ENCODE data around the gene OR2M7. TPM values are rescaled to one million over a fixed set of nuclear protein-coding genes. Genes with fewer than 3 reads are reported as not detected.

Gene OR2M7
- not detected in 2 replicates for total RNA-seq

GRCh38 chr1:248324468-248324867, at the start of gene OR2M7:
TSS of gene OR2M7 (minus strand) at chr1:248324568. CDS start at chr1:248324568, 0 bp downstream.

GRCh38 chr1:248361121-248361715, 36.9 kb upstream of the OR2M7 start, which contains the start of gene OR2T4:
TSS of gene OR2T4 (plus strand) at chr1:248361665. CDS start at chr1:248361665, 0 bp downstream.

GRCh38 chr1:248348475-248348874, 24.1 kb upstream of the OR2M7 start, which contains the start of gene OR14C36:
TSS of gene OR14C36 (plus strand) at chr1:248348775. CDS start at chr1:248348775, 0 bp downstream.

GRCh38 chr1:248303324-248303723, 21.0 kb downstream of the OR2M7 start, which contains the start of gene OR2T12:
TSS of gene OR2T12 (minus strand) at chr1:248303424. CDS start at chr1:248295578, 7,846 bp downstream.

GRCh38 chr1:248277876-248278275, 46.5 kb downstream of the OR2M7 start, which contains the start of gene OR2T33:
TSS of gene OR2T33 (minus strand) at chr1:248277976. CDS start at chr1:248273814, 4,162 bp downstream.

Other genes starting within 250 kb of the OR2M7 start
- not detected in 2 replicates for gene OR2L13, start 229.4 kb downstream of the OR2M7 start, total RNA-seq
- gene OR2M5, start 179.4 kb downstream of the OR2M7 start, total RNA-seq = not detected in 2 replicates
- not detected in 2 replicates for gene OR2M2, start 149.7 kb downstream of the OR2M7 start, total RNA-seq
- gene OR2M3, start 127.3 kb downstream of the OR2M7 start, total RNA-seq = under 0.01 TPM in 1 of 2 replicates, not detected in the other
- gene OR2M4, start 93.2 kb downstream of the OR2M7 start, total RNA-seq = not detected in 2 replicates
- gene OR2T33, start 46.6 kb downstream of the OR2M7 start, total RNA-seq = not detected in 2 replicates
- not detected in 2 replicates for gene OR2T12, start 21.1 kb downstream of the OR2M7 start, total RNA-seq
- not detected in 2 replicates for gene OR14C36, start 24.2 kb upstream of the OR2M7 start, total RNA-seq
- not detected in 2 replicates for gene OR2T4, start 37.1 kb upstream of the OR2M7 start, total RNA-seq
- not detected in 2 replicates for gene OR2T6, start 51.2 kb upstream of the OR2M7 start, total RNA-seq
- gene OR2T1, start 78.5 kb upstream of the OR2M7 start, total RNA-seq = not detected in 2 replicates
- gene OR2T2, start 121.1 kb upstream of the OR2M7 start, total RNA-seq = not detected in 2 replicates
- gene OR2T3, start 148.8 kb upstream of the OR2M7 start, total RNA-seq = not detected in 2 replicates
- not detected in 2 replicates for gene OR2T5, start 164.0 kb upstream of the OR2M7 start, total RNA-seq
- gene OR2G6, start 183.5 kb upstream of the OR2M7 start, total RNA-seq = under 0.01 TPM in 1 of 2 replicates, not detected in the other
- not detected in 2 replicates for gene OR2T29, start 238.2 kb upstream of the OR2M7 start, total RNA-seq